ENCODE measurements around the gene IL36A.
A peak's percentile ranks its signal among the peaks of the same experiment; 100 is the strongest.

The IL36A gene

DNA sequence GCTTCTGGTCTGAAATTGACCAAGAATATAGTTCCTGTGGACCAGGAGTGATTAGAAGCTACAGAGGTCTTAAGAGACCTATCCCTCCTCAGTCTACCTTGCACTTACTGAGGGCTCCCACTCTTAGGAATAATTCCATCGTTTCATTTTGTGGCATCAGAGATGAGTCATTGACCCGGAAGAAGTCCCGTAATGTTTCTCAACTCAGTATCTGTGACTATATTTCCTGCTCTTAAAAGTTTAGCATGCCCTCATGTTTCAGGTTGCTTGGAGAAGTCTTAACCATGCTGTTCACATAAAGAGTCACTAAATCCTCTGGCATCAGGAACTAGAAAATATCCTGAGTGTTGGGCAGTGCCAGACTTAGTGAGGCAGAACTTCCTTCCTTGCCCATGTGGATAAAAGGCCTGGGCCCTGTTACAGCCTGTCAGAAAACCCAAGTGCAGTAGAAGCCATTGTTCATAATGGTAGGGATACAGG, at the start of gene IL36A:
TSS of gene IL36A (plus strand) at position 430 of the 480 bp plus-strand sequence. CDS start 413 bp downstream, outside the sequence.
- no peak for DNase-seq

DNA sequence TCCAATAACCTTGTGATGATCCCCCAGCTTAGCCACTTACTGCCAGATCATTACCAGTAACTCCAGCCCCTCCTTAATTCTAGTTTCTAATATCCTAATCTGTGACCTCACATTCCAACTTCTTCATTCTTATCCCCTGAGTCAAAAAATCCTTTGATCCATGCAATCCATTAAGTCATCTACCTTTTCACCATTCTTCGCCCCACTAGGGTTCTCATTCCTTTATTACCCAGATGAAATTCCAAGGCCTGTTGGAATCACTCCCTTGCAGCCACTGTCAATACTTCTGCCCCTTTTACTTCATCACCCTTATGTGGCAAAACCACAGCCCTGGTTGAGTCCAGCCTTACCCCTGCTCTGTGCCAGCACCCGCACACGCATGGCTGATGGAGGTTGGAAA, 47.7 kb upstream of the IL36A start:
- DNase-seq = no peak

DNA sequence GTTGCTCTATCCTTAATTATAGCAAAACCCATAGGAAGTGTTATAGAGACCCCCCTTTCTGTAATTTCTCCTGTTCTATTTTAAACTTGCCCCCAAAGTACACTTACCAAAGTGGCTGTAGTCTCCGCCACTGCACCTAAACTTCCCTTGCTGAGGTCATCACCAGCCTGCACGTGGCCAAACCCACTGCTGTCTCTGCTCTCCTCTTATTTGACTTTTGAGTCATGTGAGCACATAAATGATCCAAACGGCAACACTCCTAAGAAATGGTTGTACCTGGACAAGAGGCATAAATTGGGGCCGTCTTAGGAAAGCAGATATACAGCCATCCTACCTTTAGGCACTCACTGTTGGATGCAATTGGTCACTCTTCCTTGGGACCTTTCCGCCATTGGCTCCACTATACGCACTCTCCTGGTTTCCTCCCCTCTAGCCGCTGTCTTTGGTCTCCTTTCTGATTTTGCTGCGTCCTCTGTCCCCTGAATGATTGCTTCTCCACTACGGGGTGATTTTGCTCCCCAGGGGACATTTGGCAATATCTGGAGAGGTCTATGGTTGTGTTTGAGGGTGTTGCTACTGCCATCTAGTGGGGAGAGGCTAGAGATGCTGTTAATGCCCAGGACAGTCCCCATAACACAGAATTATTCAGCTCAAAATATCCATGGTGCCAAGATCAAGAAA, 46.7 kb upstream of the IL36A start:
- DNase-seq = peak; percentile 45 to 60

- peak in 1 of 2 experiments; percentile 9 for DNase-seq
Observed at GRCh38 chr2:112959109-112959812, 46.0 kb upstream of the IL36A start.

DNA sequence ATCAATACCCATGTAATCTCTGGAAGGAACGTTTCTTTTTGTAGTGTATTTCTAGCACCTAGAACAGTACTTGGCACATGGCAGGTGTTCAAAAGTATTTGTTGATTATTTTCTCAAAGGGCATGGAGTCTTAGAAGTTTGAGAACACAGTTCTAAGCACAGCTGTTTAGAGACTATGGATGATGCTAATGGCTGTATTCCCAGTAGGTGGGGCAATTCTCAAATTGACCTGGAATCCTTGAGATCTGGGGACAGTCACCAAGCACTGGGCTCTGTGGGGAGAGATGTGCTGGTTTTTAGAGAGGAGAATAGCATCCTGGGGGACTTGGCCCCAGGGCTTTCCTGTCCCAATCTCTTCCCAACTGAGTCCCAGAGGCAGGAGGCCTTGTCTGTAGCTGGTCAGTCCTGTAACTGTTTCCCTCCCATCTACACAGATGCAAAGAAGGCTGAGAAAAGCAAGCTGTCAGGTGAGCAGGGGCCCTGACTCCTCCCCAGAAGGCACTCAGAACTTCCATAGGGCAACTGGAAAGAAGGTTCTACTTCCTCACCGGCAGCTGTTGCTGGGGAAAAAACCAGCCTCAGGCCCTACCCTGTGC, 44.9 kb upstream of the IL36A start:
- no peak for DNase-seq

DNA sequence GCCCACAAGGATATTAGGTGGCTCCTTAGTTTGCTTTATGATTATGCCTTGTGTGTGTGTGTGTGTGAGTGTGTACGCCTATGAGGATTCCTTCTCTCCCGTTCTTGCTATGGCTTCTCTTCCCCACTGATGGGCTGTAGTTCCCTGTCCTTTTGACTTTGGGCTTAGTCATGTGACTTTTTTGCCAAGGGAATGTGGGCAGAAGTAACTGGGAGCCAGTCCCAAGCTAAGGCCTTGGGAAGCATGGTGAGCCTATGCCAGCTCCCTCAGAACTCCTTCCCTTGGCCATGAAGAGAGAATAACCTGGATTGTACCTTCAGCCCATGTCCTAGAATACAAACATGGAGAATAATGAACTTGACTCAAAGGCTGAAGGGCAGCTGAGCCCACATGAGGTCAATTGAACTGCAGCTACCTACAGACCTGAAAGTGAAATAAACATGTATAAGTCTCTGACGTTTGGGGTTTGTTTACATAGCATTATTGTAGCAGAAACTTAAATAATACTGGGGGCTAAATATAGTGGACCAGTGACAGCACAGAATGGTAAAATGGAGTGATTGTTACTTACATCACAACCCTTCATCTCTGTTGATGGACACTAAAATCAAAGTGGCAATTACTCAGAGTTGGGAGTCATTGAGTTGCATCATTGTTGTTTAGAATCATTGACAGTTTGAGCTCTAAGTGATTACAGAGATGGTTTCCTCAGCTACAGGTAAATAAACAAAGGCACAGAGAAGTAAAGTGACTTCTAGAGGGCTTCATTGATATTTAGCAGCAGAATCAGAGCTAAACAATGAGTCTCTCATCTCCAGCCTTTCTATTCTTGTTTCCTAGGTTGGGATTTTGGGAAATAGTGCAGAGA, 42.7 kb upstream of the IL36A start:
- no peak for DNase-seq

DNA sequence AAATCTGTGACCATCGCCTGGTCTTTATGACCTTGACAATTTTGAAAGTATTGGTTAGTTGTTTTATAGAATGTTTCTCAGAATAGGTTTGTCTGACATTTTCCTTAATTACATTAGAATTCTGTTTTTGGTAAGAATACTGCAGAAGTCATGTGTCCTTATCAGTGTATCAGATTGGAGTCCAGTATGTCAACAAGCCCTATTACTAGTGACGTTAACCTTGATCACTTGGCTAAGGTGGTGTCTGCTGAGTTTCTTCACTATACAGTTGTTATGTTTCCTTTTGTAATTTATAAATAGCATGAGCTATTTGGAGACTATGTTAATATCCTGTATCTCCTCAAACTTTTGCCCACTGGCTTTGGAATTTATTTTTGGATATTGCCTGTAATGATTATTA, 38.2 kb upstream of the IL36A start:
- DNase-seq = no peak

DNA sequence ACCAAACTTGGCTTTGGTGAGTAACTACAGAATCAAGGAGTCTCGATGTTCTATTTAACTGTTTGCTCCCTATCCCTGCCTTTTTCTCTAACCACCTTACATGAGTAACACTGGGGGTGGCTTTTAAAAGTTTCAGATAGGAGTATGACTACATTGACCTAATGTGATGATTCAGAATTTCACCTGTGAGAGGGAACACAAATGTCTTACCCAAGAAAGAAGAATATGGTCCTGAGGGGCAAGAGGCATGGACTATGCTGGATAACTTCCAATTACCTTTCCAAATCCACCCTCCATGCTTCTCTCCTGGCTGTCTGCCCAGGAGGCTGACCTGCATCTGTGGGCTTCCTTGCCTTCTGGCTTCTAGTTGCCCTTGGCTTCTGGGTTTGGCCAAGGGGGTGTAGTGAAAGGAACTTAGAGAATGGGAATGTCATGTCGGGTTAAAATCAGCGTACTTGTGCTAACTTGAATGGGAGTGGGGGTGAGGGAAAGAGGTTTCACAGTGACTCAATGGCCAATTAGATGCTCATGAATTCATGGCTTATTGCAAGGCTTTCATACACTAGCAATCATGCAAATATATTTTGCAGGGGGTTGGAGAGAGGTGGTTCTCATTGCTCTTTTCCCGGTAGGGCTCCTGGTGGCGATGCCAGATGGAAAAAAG, 32.7 kb upstream of the IL36A start:
- DNase-seq = no peak

GRCh38 chr2:112973156-112973555, 32.1 kb upstream of the IL36A start:
- DNase-seq = no peak

- DNase-seq = no peak
Observed at GRCh38 chr2:112977559-112978056, 27.7 kb upstream of the IL36A start, which contains the start of gene IL36G. IL36G (plus strand) TSS chr2:112978006; CDS start chr2:112978639, 633 bp downstream.

DNA sequence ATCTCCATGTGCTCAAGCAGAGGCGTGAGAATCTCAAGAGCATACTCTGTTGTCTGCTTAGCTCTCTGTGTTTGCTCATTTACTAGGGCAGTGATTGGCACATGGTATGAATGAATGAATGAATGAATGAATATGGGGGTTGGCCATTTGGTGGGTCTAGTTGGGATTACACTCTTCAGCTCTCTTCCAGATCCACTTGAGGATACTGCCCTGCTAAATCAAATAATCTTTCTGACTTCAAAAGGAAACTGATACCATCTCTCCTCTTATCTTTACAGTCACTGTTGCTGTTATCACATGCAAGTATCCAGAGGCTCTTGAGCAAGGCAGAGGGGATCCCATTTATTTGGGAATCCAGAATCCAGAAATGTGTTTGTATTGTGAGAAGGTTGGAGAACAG, 25.5 kb upstream of the IL36A start:
- DNase-seq = no peak

DNA sequence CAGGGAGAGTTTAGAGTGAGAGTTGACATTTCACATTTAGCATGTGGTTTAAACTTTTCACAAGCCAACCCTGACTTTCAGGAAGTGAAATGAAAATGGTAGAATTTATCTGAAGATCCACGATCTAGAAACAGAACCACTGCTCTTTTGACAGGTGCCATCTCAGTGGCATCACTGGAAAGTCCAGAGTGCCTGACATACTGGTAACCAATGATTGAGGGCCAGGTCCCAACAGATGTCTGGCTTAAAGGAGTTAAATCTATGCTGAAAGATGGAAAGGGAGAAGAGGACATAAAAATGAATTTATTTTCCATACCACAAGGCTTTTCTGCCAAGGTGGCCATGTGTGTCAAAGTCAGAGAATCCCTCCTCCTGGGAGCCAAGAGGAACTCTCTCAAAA, 24.7 kb upstream of the IL36A start:
- no peak for DNase-seq

DNA sequence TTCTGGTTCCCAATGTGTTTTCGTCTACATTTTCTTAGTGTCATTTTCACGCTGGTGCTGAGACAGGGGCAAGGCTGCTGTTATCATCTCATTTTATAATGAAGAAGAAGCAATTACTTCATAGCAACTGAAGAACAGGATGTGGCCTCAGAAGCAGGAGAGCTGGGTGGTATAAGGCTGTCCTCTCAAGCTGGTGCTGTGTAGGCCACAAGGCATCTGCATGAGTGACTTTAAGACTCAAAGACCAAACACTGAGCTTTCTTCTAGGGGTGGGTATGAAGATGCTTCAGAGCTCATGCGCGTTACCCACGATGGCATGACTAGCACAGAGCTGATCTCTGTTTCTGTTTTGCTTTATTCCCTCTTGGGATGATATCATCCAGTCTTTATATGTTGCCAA, 20.2 kb upstream of the IL36A start:
- no peak for DNase-seq

GRCh38 chr2:112989611-112990010, 15.6 kb upstream of the IL36A start:
- DNase-seq = no peak

DNA sequence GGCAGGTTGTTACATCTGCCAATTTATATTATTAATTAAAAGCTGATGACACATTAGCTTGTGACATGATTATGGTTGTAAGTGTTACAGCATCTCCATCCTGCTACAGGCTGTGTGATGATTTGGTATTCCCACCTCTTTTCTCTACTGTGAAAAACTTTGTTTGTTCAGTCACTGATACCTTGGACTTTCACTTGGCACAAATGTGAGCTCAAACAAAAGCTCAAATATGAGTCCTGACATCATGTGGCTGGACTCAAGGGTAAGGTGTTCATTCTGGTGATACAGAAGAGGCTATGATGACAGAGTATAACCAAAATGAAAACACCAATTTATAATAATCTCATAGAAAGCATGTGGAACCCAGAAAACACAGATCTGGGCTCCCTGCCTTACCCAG, 11.4 kb upstream of the IL36A start:
- DNase-seq = no peak

DNA sequence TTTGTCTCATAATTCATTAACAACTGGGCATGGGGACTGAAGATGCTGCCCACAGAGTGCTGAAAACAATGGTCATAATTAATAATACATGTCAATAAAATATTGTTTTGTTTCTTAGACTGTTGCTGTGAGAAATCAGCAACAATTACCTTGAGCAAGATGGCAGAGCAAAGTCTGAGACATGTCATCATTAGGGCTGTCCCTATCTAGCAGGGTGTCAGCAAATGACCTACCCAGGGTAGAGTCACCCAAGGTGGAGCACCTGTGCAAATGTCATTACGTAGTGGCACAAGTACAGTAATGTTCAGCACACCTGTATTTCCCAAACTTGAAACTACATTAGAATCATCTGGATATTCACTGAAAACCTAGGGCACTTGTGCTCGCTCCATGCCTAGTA, 10.6 kb upstream of the IL36A start:
- no peak for DNase-seq

GRCh38 chr2:112995346-112995920, 9.8 kb upstream of the IL36A start:
- DNase-seq = no peak

DNA sequence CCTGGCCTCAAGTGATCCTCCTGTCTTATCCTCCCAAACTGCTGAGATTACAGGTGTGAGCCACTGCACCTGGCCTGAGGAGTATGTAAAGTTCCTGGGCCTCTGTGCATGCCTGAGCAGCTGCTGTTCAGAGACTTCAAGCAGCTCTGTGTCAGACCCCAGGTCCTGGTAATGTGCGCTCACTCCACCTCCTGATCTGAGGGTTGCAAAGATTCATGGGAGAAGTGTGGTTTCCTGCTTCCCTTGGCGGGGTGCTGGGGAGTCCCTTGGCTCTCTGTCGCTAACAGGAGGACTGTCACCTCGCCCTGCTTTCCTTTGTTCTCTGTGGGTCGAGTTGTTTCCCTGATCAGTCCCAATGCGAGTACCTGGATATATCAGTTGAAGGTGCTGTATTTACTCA, 8.6 kb upstream of the IL36A start:
- DNase-seq = no peak

DNA sequence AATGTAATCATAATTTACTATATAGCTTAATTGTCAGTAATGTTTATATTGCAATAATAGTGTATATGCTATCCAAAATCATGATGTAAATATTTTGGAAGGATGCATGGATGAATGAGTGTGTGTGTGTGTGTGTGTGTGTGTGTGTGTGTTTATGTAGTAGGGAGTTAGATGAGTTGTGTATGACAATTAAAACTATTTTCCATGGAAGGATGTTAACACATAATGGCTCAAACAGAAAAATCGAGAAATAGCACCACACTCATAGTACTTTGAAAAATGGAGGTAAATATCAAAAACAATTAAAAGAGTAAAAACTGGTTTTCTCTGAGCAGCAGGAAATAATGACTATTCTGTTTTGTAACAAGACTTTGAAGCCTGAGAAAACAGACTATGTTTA, 8.1 kb upstream of the IL36A start:
- DNase-seq = no peak

- no peak for DNase-seq
Observed at GRCh38 chr2:113000436-113000835, 4.8 kb upstream of the IL36A start.

DNA sequence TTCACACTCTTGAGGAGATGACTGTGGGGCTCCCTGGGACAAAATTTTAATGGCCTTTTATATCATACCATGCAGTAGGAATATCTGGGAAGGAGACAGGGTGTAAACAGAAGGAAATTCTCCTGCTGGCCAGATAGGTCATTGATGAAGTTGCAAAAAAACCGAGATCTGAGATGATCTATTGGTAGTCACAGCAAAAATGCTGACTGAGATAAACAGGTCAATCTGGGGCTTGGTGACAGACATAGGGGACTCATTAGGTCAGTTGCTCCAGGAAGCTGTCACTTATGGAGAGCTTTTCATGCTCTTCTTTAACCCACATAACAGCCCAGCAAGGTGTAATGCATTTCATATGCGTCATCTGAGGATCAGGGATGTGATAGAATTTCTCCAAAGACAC, 2.6 kb upstream of the IL36A start:
- DNase-seq = no peak

- DNase-seq = no peak
Observed at GRCh38 chr2:113007250-113007649, 2.0 kb downstream of the IL36A start.
